Neural cell (in vitro differentiated cells): ENCODE measurements around the gene MYCBP2.

Experiments used
- EP300 ChIP-seq: fragments of 450-650 bp; conservative IDR thresholded peaks from 2 replicates; pipeline ENCODE4 v1.6.1; 2014; ENCODE audit warnings: antibody characterized with exemption, mild to moderate bottlenecking, moderate library complexity; ENCODE audit not compliant: poor library complexity, severe bottlenecking
- POLR2AphosphoS5 ChIP-seq: IDR thresholded peaks from 2 replicates; pipeline ENCODE4 v1.6.1; 2012
- TAF1 ChIP-seq: IDR thresholded peaks from 2 replicates; pipeline ENCODE4 v1.6.1; 2012; ENCODE audit warnings: low read depth
- TF ChIP-seq, protein P1 (sequence below): IDR thresholded peaks from 2 replicates; pipeline ENCODE4 v1.6.1; 2012; ENCODE audit warnings: borderline replicate concordance

- TF ChIP-seq TAF1 (no peak), EP300 (no peak), POLR2AphosphoS5 (no peak)
- TF ChIP-seq, protein P1, sequence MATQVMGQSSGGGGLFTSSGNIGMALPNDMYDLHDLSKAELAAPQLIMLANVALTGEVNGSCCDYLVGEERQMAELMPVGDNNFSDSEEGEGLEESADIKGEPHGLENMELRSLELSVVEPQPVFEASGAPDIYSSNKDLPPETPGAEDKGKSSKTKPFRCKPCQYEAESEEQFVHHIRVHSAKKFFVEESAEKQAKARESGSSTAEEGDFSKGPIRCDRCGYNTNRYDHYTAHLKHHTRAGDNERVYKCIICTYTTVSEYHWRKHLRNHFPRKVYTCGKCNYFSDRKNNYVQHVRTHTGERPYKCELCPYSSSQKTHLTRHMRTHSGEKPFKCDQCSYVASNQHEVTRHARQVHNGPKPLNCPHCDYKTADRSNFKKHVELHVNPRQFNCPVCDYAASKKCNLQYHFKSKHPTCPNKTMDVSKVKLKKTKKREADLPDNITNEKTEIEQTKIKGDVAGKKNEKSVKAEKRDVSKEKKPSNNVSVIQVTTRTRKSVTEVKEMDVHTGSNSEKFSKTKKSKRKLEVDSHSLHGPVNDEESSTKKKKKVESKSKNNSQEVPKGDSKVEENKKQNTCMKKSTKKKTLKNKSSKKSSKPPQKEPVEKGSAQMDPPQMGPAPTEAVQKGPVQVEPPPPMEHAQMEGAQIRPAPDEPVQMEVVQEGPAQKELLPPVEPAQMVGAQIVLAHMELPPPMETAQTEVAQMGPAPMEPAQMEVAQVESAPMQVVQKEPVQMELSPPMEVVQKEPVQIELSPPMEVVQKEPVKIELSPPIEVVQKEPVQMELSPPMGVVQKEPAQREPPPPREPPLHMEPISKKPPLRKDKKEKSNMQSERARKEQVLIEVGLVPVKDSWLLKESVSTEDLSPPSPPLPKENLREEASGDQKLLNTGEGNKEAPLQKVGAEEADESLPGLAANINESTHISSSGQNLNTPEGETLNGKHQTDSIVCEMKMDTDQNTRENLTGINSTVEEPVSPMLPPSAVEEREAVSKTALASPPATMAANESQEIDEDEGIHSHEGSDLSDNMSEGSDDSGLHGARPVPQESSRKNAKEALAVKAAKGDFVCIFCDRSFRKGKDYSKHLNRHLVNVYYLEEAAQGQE, result no peak
These were observed 242.1 kb downstream of the MYCBP2 start for GRCh38 chr13:77084755-77085154.
